HG02642 (cell line): Measurements from ENCODE around the gene HMCN1.

ENCODE experiments used
- ATAC-seq: cut with Tn5 transposase; IDR thresholded peaks from one replicate; pipeline ENCODE4 v1.9.1; 2021; ENCODE audit warnings: mild to moderate bottlenecking; ENCODE audit not compliant: unreplicated experiment, poor library complexity

Gene HMCN1

GRCh38 chr1:185795181-185795580, 61.0 kb downstream of the HMCN1 start:
- ATAC-seq: no peak

DNA sequence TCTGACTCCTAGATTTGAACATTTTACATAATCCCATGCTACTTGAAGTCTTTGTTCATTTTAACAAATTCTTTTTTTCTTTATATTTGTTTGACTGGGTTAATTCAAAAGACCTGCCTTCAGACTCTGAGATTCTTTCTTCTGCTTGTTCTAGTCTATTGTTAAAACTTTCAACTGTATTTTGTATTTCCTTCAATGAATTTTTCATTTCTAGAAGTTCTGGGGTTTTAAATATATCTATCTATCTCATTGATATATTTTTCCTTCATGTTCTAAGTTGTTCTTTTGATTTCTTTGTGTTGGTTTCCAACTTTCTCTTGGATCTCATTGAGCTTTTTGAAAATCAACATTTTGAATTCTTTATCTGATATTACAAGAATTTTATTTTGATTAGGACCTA, 64.3 kb downstream of the HMCN1 start:
- ATAC-seq: no peak

- ATAC-seq: no peak
Measured at GRCh38 chr1:185803241-185803640, 69.0 kb downstream of the HMCN1 start.

DNA sequence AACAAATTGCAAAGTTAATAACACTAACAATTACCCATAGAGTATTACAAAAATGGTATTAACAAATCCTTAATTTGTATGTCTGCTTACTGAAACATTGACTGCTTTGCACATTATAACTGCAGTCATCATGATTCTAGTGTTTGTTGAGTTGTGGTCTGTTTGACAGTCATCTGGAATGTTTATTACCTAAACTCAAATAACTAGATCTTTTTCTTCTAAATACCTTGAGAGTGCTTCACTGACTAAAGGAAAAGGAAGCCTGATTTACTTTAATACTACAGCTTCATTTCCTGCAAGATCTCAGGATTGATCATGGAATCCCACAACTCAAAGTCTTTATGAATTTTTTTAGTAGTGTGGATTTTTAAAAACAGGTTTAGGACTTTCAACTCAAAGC, 70.0 kb downstream of the HMCN1 start:
- no peak for ATAC-seq

GRCh38 chr1:185804608-185805007, 70.4 kb downstream of the HMCN1 start:
- ATAC-seq: no peak

- no peak for ATAC-seq
Measured at GRCh38 chr1:185807275-185807674, 73.1 kb downstream of the HMCN1 start.

DNA sequence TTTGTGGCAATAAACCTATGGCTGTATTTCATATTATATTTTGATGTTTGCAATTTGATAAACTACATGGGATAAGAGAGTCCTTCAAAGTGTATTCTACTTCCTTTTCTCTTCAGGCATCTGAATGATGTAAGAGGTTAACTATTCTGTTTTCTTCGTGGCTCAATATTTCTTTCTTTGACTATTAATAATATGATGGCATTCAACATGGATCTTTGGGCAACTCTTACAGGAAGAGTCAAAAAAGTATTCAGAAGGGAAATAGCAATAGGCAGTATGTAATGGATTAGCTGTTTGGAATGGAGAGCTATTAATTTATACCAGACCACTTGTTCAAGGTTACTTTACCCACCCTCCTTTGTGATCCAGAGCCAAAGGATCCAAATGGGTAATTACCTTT, 74.4 kb downstream of the HMCN1 start:
- no peak for ATAC-seq

DNA sequence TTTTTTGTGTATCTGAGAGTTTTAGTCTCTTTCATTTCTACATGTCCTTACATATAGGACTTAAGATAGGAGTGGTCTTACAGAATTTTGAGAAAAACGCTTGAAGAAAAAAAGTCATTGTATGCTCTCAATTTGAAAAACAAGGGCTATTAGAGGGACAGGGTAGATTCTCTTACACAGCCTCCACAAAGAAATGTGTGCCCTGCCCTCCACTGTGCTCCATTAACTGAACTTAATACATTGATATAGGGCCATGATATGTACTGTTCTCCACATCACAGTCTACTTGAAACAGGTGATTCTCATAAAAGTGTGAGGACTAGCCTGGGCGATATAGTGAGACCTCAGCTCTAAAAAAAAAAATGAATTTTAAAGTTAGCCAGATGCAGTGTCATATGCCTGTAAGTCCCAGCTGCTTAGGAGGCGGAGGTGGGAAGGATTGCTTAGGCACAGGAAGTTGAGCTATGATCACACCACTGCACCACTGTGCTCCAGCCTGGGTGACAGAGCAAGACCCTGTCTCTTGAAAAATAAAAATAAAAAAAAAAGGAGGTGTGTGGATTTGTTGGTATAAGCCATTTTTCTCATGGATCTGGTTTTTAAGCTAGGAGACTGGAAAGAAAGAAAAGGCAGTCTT, 77.0 kb downstream of the HMCN1 start:
- ATAC-seq: no peak

GRCh38 chr1:185812934-185813333, 78.7 kb downstream of the HMCN1 start:
- ATAC-seq: no peak

GRCh38 chr1:185813401-185813979, 79.3 kb downstream of the HMCN1 start:
- peak; percentile 55 for ATAC-seq

DNA sequence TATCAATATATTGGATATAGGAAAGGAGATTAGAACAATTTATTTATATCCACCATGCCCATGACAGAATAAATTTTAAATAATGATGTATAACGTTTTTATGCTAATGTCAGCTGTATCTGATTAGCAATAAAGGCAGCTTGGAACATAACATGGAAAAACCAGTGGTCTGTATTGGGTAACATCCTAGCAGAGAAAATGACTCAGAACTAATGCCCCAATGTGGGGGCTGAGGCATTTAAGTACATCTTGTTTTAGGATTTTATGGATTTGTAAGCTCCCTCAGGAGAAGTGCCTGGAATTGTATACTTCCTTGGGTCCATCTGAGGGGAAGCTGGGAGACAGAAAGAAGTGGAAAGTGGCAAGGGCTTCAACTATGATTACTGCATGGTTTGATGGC, 82.3 kb downstream of the HMCN1 start:
- no peak for ATAC-seq

- no peak for ATAC-seq
Measured at GRCh38 chr1:185819798-185820197, 85.6 kb downstream of the HMCN1 start.

- ATAC-seq: no peak
Measured at GRCh38 chr1:185821612-185822385, 87.6 kb downstream of the HMCN1 start.

- no peak for ATAC-seq
Measured at GRCh38 chr1:185823467-185823866, 89.3 kb downstream of the HMCN1 start.

DNA sequence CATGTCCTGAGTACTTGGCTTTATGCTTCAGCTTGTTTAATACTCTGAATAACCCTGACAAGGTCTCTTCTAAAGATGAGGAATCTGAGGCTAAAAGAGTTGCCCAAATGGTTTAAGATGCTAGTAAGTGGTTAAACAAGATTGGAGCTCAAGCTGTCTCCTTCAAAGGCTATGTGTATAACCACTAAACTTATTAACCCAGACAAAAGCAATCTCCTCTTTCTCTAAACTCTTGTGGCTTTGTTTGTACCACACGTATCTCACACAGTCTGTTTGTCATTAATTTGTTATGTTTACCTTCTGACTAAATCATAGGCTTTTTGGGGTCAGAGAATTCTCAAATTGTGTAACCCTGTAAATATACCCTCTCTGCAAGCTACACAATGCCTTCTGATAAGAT, 89.9 kb downstream of the HMCN1 start:
- ATAC-seq: no peak

GRCh38 chr1:185825556-185825955, 91.4 kb downstream of the HMCN1 start:
- no peak for ATAC-seq

DNA sequence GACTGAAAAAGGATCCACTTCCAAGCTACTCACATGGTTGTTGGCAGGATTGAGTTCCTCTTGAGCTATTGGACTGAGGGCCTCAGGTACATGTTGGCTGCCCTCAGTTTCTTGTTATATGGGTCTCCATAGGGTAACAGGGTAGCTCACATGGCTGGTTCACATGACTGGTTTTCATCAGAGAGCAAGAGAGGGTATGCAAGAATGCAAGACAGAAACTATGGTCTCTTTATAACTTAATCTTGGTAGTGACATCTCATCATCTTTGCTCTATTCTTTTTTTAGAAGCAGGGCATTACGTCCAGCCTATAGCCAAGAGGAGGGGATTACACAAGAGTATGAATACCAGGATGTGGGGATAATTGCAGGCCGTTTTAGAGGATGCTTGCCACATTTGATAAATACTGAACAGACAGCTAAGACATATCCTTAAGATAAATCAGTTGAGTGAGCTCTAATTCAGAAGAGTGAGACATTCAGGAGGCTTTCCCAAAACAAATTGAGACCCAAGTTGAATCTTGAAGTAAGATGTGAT, 100.2 kb downstream of the HMCN1 start:
- no peak for ATAC-seq

DNA sequence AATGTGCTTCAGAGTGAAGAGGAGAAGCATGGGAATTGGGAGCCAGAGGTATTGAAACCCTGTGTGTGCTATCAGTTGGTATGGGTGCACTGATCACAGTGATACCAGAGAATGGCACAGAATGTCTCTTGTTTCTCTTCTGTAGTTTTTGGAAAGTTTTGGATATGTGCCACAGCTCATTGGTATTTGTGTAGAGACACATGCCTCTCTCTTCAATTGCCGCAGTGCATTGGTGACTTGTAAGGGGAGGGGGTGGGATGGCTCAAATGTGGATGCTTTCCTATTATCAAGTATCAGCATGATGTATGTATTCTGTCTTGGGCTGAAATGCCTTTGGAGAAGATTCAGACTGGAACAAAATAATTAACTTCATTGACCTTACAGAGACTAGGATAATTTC, 101.0 kb downstream of the HMCN1 start:
- no peak for ATAC-seq

DNA sequence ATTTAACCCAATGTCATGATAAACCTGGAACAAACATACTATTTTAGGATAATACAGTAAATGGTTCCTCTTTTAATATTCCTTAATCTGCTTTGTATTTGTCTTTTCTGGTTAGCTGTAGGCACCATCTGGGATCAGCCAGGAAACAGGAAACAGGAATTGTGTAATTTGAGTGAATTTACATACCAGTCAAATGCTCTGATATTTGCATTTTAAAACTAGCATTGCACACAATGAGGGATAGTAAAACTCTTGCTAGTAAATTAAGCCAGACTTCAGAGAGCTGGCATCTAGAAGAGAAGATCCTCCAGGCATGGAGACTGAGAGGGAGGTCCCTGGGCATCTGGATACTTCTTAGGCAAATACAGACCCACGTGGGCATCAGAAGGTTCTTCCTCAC, 103.5 kb downstream of the HMCN1 start:
- no peak for ATAC-seq

DNA sequence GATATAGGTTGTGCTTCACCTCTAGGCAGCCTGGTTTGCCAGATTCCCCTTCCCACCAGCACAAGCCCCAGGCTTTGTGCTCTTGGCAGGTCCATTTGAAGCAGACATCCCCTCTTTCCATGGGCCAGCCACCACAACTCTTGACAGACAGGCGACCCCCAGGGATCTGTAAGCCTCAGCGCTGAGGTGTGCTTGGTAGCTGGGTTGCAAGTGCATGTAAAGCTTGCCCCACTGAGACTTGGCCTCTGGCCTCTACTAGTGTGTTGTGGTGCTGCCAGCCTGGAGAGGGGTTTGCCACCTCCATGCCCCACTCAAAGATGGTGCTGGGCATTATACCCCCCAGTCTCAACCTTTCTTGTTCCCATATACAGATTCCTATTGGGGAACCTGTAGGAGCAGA, 103.9 kb downstream of the HMCN1 start:
- no peak for ATAC-seq

DNA sequence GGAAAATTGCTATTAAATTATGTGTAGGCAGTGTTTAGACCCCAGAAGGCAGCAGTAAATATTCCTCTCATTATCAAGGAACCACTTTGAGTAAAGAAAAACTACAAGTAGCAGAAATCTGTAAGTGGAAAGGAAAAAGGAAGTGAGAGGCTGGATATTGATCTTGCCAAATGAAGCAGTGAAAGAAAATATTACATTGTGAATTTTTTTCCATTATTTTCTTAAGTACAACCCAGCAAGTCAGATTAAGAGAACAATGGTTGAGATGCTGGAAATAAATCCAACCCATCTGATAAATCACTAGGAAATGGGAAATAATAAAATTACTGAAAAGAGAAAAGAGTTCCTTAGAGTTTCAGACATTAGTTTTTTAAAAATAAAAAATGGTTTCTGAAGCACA, 106.7 kb downstream of the HMCN1 start:
- no peak for ATAC-seq
